ENCODE measurements around the gene ESR1.
"Not testable (repeated sequence)": the region's sequence is repeated elsewhere in the genome, so short reads cannot be mapped to it uniquely, and the experiment has no call there.

Gene ESR1

DNA sequence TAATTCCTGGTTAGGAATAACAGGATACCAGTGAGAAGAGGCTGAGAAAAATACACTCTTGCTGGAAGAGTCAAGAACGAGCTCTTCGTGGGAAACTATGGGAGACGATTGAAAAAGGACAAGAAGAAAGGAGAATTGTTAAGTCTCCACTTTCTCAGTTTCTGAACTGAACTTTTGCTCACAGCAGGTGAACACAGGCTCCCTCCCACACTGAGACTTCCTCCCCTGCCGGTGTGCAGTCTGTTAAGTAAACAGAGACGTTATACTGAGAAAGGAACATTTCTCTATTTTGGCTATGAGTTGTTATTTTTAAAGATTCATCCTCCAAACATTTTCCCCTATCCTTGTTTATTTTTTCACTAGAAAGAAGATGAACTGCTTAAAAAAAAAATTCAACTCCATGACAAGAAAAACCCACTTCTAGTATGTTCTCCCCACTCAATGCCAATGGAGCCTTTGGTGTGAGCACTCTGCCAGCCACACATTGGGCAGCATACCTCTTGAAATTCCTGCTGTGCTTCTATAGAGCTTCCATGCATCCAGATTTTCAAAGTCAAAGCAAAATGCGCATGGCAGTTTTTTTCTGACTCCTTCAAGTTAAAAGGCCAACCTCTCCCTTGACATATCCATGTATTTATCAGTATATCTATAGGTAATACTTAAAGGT is 250.5 kb downstream of the ESR1 start:
- no peak for FAIRE-seq

DNA sequence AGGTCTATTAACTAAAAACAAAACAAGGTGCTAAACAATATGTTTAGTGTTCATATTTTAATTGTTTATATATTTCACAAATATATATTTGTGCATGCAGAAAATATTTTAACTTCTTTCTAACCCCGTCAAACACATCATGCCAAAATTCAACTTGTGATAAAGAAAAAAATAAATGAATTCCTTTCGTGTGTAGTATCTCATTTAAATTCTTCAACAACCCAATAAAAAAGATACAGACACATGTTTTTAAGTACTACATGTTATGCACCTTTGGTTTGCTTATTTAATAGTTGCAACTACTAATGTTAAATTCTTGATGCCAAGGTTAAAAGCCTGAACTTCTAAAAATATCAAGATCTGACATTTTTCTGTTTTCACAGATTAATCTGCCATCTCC is 252.4 kb downstream of the ESR1 start:
- no peak for FAIRE-seq

DNA sequence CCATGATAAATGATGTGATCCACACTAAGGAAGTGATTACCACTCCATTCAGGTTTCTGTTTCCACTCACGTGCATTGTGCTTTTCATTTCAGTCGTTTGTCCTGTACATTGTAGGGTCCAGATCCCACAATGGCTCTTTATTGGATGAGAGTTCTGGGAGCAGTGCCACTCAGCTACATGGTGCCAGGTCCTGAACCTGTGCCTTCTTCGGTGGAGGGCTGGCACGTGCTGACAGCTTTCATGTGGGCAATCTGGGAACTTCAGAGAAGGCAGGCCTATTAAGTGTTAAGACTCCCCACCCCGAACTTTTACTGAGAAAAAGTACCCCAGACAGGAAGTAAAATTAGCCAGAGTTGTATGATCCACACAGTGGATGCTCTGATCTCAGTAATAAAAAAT is 255.0 kb downstream of the ESR1 start:
- FAIRE-seq = no peak

DNA sequence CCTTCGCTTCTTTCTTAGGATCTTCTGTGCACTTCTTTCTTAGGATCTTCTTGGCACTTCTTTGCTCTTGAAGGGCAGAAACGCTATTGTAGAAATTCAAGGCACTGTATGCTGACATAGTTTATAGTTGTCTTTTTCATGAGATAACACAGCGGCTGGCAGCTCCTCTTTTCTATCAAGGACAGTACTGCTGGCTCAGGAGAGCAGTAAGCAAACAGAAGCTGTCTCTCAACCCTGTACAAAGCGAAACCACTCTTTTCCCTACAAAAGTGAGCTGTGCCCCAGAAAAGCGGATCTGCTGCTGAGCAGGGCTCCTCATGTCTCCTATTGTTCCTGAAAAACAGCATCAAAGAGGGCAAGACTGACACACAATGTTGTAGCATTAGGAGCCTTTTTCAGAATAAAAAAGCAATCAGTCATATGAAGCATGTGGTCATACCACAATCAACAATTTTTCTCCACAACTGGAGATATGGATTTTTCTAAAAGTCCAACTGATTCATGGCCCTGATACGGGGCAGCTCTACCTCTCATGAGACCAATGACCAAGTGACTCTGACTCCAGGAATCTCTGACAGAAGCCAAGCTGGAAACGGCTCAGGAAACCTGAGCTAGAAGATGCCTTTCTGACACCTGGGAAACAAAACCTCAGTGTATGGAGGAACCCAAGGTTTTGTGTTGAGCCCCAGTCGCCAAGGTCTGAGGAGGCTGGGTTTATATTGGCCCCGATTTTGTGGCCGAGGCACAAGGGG is 255.9 kb downstream of the ESR1 start:
- no peak for FAIRE-seq

DNA sequence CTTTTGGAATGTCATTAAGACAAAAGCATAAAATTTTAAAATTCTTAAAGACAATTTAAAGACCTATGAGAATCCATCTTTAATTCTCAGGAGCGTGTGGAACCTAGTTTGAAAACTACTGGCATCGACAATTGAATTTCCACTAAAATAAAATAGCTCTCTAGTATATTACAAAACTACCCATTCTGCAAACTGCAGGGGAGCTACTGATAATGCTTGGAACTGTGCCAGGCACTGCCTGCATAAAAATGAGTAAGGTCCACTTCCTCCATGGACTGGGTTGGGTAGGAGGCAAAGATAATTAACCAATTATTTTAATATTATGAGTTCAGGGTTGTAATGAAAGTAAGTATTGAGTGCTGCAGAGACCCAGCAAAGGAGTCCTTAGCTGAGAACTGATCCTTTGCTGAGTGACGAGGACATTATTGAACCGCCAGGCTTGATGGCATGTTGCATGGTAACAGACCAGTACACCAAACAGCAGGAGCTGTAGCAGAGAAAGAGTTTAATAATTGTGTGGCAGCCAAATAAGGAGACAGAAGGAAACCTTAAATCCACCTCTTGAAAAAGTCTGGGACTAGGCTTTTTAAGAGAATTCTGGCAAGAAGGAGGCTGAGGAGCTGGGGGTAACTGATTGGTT is 261.3 kb downstream of the ESR1 start:
- FAIRE-seq = no peak

DNA sequence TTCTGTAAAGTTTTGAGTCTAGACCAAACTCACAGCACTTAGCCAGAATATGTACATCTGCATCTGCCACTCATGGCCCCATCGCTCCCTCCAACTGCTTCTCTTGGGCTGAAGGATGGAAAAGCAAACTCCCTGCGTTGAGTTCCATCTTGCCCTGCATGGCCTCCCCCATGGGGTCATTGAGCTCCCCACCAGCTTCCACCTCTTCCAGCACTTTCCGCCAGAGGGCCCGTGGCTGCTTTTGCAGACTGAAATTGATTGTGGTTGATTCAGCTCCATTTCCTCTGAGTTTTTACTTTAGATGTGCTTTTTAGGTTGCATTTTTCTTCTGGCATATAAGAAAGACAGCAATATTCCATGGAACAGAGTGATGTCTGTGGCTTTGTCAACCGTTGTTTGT is 263.1 kb downstream of the ESR1 start:
- no peak for FAIRE-seq

DNA sequence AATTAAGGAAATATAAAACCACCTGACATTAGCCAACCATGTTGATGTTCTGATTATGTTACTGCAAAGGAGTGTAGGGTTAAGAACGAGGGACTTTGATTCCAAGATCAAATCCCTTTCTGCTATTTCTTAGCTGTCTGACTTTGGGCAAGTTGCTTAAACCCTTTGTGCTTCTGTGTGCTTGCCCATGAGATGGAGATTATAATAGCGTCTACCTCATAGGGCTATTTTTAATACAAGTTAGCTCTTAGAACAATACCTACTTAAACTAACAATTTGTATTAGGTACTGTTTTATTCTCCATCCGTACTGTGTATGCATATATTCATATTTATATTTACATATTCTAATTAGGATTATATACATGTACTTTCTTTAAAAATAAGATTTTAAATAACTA is 263.8 kb downstream of the ESR1 start:
- FAIRE-seq = peak; percentile 65

DNA sequence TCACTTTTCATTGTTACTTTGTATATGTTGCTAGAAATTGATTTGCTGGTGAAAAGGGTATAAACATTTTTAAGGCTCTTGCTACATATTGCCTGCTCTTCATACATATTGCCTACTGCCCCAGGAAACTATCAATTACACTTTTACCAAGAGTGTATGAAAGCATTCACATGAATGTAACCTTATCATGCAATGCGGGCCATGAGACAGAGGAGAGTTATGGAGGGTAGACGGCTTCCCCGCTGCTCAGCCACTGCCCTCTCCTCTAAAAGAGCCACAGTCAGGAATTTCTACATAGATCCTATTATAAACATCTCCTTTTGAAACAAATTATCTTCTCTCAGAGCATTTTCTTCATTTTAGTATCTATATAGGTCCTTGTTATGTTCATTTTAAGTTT is 264.4 kb downstream of the ESR1 start:
- FAIRE-seq = no peak

DNA sequence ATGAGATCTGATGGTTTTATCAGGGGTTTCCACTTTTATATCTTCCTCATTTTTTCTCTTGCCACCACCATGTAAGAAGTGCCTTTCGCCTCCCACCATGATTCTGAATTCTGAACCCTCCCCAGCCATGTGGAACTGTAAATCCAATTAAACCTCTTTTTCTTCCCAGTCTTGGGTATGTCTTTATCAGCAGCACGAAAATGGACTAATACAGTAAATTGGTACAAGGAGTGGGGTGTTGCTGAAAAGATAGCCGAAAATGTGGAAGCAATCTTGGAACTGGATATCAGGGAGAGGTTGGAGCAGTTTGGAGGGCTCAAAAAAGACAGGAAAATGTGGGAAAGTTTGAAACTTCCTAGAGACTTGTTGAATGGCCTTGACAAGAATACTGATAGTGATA is 268.8 kb downstream of the ESR1 start:
- not testable (repeated sequence) for FAIRE-seq

DNA sequence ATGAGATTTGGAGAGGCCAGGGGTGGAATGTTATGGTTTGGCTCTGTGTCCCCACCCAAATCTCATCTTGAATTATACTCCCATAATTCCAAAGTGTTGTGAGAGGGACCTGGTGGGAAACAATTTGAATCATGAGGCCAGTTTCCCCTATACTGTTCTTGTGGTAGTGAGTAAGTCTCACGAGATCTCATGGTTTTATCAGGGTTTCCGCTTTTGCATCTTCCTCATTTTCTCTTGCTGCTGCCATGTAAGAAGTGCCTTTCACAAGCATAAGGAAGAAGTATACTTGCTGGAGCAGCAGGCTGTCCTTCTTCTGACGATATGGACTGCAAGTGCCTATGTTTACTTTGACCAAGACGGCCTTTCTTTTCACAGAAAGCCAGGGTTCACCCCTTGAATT is 270.5 kb downstream of the ESR1 start:
- no peak for FAIRE-seq

DNA sequence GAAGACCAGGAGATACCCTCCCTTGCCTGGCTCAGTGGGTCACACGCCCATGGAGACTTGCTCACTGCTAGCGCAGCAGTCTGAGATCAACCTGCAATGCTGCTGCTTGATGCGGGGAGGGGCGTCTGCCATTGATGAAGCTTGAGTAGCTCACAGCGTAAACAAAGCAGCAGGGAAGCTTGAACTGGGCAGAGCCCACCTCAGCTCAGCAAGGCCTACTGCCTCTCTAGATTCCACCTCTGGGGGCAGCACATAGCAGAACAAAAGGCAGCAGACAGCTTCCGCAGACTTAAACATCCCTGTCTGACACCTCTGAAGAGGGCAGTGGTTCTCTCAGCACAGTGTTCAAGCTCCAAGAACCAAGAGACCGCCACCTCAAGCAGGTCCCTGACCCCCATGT is 271.3 kb downstream of the ESR1 start:
- FAIRE-seq = no peak

DNA sequence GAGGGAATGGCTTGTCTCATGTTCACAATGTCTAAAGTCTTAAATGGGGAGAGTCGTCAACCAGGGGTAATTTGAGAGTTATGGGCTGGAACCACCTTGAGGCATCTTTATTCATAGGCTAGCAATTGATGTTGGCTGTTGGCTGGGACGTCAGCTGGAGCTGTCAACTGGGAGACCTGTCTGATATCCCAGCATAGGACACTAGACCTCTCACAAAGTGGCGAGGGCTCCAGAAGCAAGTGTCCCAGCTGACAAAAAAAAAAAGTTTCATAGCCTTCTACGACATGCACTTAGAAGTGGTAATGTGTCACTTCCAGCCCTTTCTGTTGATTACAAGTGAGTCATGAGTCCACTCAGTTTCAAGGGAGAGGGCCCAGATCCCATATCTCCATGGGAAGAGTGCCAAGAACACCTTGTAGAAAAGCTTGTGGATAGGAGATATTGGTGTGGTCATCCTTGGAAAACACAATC is 278.0 kb downstream of the ESR1 start:
- FAIRE-seq = no peak

DNA sequence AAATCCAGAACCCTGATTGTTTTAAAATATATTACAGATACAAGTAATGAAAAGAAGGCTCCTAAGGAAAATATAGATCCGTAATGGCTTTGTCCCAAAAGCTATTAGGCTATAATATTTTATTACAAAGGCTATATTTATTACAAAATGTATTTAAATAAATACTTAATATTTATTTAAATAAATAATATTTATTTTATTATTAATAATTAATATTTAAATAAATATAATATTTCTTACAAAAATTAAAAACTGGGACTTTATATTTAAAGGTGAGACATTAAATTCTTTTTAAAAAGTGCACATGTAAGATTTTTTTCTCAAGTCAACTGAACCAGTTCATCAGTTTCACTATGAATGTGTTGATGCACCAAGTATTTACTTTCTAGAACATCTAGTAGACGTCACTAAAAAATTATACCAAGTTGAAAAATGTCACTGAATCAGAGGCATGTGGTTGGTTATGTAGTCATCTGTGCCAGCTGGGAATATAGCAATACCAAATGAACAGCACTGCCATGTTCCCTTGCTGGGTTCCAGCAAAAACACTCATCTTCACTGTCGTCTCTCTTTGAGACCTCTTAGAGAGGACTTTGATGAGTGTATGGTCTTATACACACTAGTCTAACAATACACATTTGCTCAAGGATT is 278.9 kb downstream of the ESR1 start:
- no peak for FAIRE-seq

DNA sequence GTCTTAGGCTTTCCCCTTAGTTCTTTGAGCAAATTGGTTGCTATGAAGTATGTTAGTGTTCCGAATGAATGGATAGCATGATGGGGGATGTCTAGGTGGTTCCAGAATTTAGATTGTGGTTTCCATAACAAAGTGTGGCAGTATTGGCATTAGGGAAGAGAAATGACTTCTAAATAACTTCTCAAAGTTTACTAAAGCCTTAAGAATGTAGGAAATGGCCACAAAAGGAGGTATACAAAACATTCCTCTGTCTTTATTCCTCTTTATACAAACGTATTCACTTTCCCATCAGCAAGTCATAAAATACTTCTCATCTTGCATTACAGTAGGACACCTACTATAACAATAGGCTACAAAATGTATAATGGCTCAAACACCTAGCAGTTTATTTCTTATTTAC is 279.6 kb downstream of the ESR1 start:
- no peak for FAIRE-seq

DNA sequence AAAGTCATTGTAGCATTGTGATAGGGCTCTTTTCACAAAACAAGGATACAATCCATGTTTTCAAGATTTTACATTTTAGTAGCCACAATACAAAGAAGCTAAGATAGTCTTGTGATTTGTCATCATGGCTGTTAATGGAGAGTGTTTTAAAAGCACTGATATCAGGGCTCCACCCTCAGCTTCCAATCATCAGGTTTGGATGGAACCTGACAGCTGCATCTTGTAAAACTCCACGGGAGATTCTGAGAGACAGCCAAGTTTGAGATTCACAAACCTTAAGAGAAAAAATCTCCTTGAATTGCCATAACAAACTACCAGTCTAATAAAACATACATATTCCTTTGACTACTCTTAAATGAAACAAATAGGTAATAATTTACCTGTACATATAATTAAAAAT is 280.2 kb downstream of the ESR1 start:
- FAIRE-seq = no peak

DNA sequence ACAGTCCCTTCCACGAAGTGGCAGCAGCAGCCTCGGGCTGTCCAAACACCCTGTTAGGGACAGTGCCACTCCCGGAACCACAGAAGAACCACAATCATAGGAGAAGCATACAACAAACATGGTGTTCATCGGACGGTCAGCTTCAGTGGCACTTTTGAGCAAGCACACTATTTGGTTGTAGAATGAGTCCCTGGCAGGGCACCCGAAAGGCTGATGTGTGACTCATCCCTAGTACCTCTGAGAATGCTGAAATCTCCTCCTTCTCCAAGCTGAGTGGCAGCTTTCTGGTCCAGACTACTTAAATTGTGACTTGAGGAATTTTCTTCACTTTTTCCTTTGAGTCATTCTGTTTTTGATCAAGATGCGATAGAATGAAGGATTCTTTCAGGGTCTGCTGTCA is 282.5 kb downstream of the ESR1 start:
- FAIRE-seq = no peak

DNA sequence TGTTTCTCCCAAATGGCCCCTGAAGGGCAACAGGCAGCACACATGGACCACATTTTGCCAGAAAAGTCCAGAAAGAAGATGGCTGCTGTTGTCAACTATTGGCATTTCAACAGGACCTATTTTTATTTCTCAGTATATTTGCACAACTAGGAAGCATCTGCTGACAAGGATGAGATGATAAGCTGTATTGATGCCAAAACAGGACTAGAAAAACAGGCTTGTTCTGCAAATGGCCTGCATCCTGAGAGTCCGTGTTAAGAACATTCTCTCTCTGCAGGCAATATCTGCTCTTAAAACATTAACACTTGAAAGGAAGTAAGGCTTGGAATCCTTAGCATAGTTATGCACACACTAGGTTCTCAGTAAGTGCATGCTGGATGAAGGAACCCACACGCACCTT is 283.7 kb downstream of the ESR1 start:
- no peak for FAIRE-seq

DNA sequence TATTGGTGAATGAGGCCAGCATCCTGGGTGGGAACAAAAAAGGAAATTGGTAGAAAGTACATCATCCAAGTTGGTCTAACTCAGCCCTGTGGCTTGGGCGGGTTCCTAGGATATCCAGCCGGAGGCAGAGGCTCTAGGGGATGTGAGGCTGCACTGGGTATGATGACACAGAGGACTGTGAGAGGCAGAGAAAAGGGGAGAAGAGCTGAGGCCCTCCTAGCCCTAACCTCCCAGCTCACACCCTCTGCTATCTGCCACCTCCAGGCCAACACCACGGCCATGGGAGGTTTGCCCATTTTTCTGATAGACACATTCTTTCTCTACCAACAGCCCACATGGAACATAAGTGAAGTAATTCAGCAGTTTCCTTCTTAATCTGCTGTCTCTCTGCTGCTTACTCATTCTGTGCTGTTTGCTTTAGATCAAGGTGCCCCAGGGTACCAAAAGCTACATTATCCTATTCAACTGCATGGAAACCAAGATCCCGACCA is 284.4 kb downstream of the ESR1 start:
- FAIRE-seq = no peak

DNA sequence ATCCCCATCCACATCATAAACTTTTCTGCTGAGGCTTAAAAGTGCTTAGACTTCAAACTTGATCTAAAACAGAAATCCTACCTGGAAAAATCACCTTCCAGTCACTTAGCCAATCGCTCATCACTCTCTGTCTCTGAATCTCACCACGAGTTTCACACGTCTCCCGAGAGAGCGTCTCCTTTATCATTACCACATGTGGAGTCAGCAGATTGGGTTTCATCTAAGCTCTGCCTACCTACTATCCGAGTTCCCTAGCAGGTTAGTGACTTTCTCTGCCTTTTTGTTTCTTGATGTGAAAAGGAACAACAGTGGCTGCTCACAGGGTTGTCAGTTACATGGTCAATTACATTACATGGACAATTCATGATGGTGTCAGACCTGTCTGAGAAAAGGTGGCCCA is 286.2 kb downstream of the ESR1 start:
- FAIRE-seq = no peak

DNA sequence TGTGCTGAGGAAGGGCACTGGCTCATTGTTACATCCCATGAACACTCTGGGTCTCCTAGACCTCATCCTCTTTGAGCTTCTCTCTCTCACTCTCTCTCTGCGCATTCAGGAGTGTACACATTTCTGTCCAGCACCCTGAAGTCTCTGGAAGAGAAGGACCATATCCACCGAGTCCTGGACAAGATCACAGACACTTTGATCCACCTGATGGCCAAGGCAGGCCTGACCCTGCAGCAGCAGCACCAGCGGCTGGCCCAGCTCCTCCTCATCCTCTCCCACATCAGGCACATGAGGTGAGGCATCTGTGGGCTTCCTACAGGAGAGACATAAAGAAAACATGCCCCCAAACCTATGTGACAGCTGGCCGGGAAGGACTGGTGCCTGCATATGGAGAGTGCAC is 286.8 kb downstream of the ESR1 start:
- no peak for FAIRE-seq

DNA sequence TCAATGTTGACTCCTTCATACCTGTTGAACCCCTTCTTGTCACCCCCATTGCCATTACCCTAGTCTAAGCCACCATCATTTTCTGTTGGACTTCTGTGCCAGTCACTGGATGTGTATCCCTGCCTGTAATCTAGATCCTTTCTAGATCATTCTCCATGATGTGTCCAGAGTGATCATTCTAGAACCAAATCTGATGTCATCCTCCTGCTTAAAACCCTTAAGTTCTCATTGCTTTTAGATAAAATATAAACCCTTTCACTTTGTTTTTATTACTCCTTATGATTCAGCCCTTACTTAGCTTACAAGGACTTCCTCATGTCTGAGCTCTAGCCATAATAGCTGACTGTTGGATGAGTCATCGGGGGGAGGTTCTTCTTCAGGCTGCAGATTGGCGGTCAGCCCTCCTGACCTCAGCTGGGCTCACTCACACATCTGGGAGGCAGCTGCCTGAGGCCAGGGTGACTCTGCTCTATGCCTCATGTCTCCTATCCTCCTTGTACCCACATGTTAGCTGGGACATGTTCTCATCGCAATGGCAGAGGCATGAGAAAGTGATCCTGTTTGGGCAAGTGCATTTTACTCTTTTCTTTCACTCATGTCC is 287.6 kb downstream of the ESR1 start:
- peak; percentile 94 for FAIRE-seq

DNA sequence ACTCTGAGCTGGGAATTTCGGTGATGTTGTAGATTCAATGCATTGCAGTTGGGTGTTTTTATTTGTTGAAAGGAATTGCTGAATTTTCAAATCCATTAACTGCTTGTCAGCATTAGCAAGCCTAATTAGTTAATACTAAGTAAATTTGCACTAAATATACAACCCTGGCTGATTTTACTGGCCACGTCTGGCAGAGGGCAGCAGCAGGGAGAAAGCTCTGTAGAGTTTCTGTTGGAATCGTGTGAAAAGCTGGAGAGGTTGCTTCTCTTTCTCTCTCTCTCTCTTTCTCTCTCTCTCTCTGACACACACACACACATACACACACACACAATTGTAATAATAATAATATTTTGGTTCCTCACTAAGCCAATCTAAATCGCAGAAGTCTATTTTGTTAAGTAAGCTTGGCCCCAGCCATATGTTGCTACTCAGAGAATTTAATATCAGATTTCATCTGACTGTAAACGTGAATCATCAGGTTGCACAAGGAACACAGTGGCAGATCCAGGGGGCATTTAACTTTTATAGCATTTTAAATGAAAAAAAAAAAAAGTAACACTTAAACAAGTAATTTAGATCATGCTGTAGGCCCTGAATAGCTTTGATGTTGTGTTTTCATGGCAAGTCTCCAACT is 289.5 kb downstream of the ESR1 start:
- peak; percentile 33 for FAIRE-seq
